Neural progenitor cell (in vitro differentiated cells): ENCODE measurements around the gene KRT79. TPM values are rescaled to one million over a fixed set of nuclear protein-coding genes. Genes with fewer than 3 reads are reported as not detected.

Experiments used
- DNase-seq: peaks from one replicate; pipeline ENCODE4 v3.0.0-alpha.2; 2016; ENCODE audit warnings: low spot score
- H2AFZ ChIP-seq: fragments of 200-600 bp; sonication (generic); replicated peaks from 2 replicates; pipeline ENCODE4 v1.6.1; 2016; ENCODE audit warnings: antibody characterized with exemption
- H3F3A ChIP-seq: fragments of 200-600 bp; sonication (generic); 2 replicates; pipeline ENCODE4 v1.6.1; 2016; ENCODE audit warnings: antibody characterized with exemption, low read depth
- H3K27ac ChIP-seq: fragments of 200-600 bp; sonication (generic); 2 replicates; pipeline ENCODE4 v1.5.1; 2016; ENCODE audit warnings: mild to moderate bottlenecking
- H3K27me3 ChIP-seq: fragments of 200-600 bp; sonication (generic); 2 replicates; pipeline ENCODE4 v1.6.1; 2016; ENCODE audit warnings: mild to moderate bottlenecking, moderate library complexity
- H3K36me3 ChIP-seq: fragments of 200-600 bp; sonication (generic); 2 replicates; pipeline ENCODE4 v1.5.1; 2016
- H3K4me1 ChIP-seq: fragments of 200-600 bp; sonication (generic); 2 replicates; pipeline ENCODE4 v1.6.1; 2016; ENCODE audit warnings: mixed run types
- H3K4me2 ChIP-seq: fragments of 200-600 bp; sonication (generic); 2 replicates; pipeline ENCODE4 v1.6.1; 2016
- H3K4me3 ChIP-seq: fragments of 200-600 bp; sonication (generic); 2 replicates; pipeline ENCODE4 v1.5.1; 2016
- H3K79me2 ChIP-seq: fragments of 200-600 bp; sonication (generic); 2 replicates; pipeline ENCODE4 v1.6.1; 2016; ENCODE audit warnings: low read depth
- H3K9ac ChIP-seq: fragments of 200-600 bp; sonication (generic); 2 replicates; pipeline ENCODE4 v1.6.1; 2016
- H3K9me3 ChIP-seq: fragments of 200-600 bp; sonication (generic); 2 replicates; pipeline ENCODE4 v1.5.1; 2016; ENCODE audit warnings: low read depth
- H4K20me1 ChIP-seq: fragments of 200-600 bp; sonication (generic); 2 replicates; pipeline ENCODE4 v1.6.1; 2016; ENCODE audit warnings: low read depth
- H3K27ac Mint-ChIP-seq: 3 replicates; pipeline ENCODE4 v1.8.0; 2021; ENCODE audit warnings: mixed read lengths
- H3K27me3 Mint-ChIP-seq: 2 replicates; pipeline ENCODE4 v1.8.0; 2022; ENCODE audit warnings: low read depth, mild to moderate bottlenecking, inconsistent platforms, moderate library complexity, mixed read lengths; ENCODE audit not compliant: insufficient read depth
- H3K36me3 Mint-ChIP-seq: 3 replicates; pipeline ENCODE4 v1.8.0; 2021; ENCODE audit warnings: mixed read lengths
- H3K4me1 Mint-ChIP-seq: 3 replicates; pipeline ENCODE4 v1.8.0; 2021; ENCODE audit warnings: mixed read lengths
- H3K4me3 Mint-ChIP-seq: 3 replicates; pipeline ENCODE4 v1.8.0; 2021; ENCODE audit warnings: mild to moderate bottlenecking, moderate library complexity, mixed read lengths
- H3K9me3 Mint-ChIP-seq: 3 replicates; pipeline ENCODE4 v1.8.0; 2020; ENCODE audit warnings: mixed read lengths
- EZH2 ChIP-seq: fragments of 200-600 bp; sonication (generic); IDR thresholded peaks from 2 replicates; pipeline ENCODE4 v1.6.1; 2017; ENCODE audit warnings: antibody characterized with exemption, mild to moderate bottlenecking, moderate library complexity
- EZH2phosphoT487 ChIP-seq: fragments of 200-600 bp; sonication (generic); IDR thresholded peaks from 2 replicates; pipeline ENCODE4 v1.6.1; 2017; ENCODE audit warnings: antibody characterized with exemption
- total RNA-seq: library from RNA; depleted of rRNA; stranded (reverse); fragments of >200 nt; gene quantifications from 2 replicates; pipeline ENCODE4 v1.2.3, GENCODE V29; 2015; ENCODE audit warnings: low replicate concordance
- TF ChIP-seq, protein P1 (sequence below): fragments of 200-600 bp; sonication (generic); IDR thresholded peaks from 2 replicates; pipeline ENCODE4 v1.5.1; 2017; ENCODE audit warnings: antibody characterized with exemption, mild to moderate bottlenecking

Gene KRT79
- total RNA-seq, 1 donor from 2014 or later: not detected

DNA sequence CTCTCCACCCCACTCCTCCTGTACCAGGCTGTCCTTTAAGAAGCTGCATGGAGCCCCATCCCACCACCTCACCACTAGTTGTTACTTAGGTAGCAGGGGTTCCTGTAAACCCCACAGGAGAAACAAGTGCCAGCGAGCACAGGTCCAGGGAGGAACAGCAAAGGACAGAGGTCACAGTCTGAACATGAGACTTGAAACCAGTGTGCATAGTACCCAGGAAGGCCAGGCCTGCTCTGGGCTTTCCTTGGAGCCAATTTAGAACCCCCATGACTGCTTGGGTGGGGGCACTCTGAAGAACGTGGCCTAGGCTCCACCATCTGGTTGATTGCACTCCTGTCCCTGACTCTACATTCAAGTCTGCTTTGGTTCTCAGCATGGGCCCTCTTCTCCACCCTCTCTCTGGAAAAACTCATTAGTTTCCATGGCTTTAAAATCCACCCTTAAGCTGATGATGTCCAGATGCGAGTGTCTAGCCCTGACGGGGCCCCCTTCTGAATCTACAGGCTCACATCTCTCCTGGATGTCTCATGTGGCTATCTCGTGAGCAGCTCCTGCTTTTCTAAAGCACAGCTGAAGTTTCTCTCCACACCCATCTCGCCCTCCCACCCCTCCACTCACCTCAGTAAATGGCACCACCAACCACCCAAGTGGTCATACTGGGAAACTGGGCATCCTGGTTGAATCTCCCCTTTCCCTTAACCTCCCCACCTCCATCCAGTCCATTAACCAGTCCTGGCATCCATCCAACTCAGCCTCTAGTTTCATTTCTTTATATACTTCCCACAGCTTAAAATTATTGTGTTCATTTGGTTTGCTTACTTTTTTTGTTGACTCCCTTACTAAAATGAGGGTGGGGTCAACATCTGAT, 46.6 kb downstream of the KRT79 start:
- no peak overlapping the region for H3K4me3 ChIP-seq
- H3K79me2 ChIP-seq: no peaks in the 10 kb centered on the region
- Mint-ChIP-seq H3K4me1 (no peaks in the 10 kb centered on the region), H3K27ac (no peak overlapping the region), H3K36me3 (no peaks in the 10 kb centered on the region), H3K27me3 (peaks cover 9% of the 10 kb centered on the region), H3K4me3 (no peak overlapping the region), H3K9me3 (no peaks in the 10 kb centered on the region)
- no peaks in the 10 kb centered on the region for H3K27me3 ChIP-seq
- H2AFZ ChIP-seq: no peak overlapping the region
- no peaks in the 10 kb centered on the region for H4K20me1 ChIP-seq
- H3K36me3 ChIP-seq: no peaks in the 10 kb centered on the region
- no peak for DNase-seq
- no peak overlapping the region for H3K27ac ChIP-seq
- no peaks in the 10 kb centered on the region for H3K4me1 ChIP-seq
- TF ChIP-seq EZH2phosphoT487 (no peak), EZH2 (no peak)
- TF ChIP-seq, protein P1, sequence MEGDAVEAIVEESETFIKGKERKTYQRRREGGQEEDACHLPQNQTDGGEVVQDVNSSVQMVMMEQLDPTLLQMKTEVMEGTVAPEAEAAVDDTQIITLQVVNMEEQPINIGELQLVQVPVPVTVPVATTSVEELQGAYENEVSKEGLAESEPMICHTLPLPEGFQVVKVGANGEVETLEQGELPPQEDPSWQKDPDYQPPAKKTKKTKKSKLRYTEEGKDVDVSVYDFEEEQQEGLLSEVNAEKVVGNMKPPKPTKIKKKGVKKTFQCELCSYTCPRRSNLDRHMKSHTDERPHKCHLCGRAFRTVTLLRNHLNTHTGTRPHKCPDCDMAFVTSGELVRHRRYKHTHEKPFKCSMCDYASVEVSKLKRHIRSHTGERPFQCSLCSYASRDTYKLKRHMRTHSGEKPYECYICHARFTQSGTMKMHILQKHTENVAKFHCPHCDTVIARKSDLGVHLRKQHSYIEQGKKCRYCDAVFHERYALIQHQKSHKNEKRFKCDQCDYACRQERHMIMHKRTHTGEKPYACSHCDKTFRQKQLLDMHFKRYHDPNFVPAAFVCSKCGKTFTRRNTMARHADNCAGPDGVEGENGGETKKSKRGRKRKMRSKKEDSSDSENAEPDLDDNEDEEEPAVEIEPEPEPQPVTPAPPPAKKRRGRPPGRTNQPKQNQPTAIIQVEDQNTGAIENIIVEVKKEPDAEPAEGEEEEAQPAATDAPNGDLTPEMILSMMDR: no peak
- no peak overlapping the region for H3K9ac ChIP-seq
- no peaks in the 10 kb centered on the region for H3K9me3 ChIP-seq
- no peak overlapping the region for H3K4me2 ChIP-seq
- H3F3A ChIP-seq: no peaks in the 10 kb centered on the region

DNA sequence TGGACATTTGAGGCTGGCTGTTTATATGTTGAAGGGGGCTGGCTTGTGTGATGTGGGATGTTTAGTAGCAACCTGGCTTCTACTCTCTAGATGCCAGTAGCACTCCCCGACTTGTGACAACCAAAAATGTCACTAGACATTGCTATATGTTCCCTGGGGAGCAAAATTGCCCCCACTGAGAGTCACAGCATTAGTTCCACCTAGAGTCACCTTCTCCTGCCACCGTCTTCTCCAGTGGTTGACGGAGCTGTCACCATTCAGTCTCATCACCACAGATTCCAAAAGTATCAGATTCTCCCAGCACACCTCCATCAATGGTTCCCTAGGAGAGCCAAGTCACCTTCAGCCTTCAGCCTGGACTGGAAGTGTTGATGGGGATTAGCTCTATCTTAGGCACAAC, 49.2 kb downstream of the KRT79 start:
- TF ChIP-seq EZH2 (no peak), EZH2phosphoT487 (no peak)
- TF ChIP-seq, protein P1: no peak
- Histone ChIP-seq H3K79me2 (no peaks in the 10 kb centered on the region), H3K9ac (no peak overlapping the region), H3K4me2 (no peak overlapping the region), H3K27ac (no peak overlapping the region), H3F3A (no peaks in the 10 kb centered on the region), H3K9me3 (no peaks in the 10 kb centered on the region), H4K20me1 (no peaks in the 10 kb centered on the region), H3K36me3 (no peaks in the 10 kb centered on the region), H2AFZ (no peak overlapping the region), H3K4me3 (no peak overlapping the region), H3K27me3 (no peaks in the 10 kb centered on the region), H3K4me1 (no peaks in the 10 kb centered on the region)
- H3K4me1 Mint-ChIP-seq: no peaks in the 10 kb centered on the region
- H3K27me3 Mint-ChIP-seq: peaks cover 7% of the 10 kb centered on the region
- no peaks in the 10 kb centered on the region for H3K36me3 Mint-ChIP-seq
- no peak overlapping the region for H3K4me3 Mint-ChIP-seq
- no peaks in the 10 kb centered on the region for H3K9me3 Mint-ChIP-seq
- no peak overlapping the region for H3K27ac Mint-ChIP-seq
- DNase-seq: no peak

DNA sequence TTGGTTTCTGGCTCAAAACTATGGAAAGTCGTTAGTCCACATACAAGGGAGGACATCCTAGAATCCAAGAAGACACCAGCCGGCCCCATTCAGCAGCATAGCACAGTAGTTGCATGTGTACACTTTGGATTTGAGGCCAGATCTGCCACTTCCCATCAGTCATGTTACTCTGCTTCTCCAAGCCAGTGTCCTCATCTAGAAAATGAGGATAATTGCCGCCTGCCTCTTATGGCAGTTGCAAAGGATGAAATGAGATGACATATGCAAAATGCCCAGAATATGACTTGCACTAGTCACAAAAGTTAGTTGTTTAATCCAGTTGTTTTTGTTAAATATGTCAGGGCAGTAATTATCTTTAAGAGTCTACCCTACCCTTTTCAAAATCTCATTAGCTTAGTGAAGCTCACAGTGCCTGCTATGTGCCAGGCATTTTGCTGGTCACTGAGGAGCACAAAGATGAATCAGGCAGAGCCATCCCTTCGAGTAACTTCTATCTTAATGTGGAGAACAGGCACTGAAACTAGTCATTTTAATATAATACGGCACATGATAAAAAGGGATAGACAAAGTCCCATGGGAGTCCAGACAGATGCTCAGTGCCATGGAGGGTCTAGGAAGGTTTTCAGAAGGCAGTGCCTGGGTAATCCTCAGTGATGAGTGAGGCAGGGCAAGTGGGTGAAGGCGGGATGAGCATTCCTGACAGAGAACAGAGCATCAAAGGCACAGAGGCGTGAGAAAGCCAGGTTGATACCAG, 50.4 kb downstream of the KRT79 start:
- Histone ChIP-seq H4K20me1 (no peaks in the 10 kb centered on the region), H3F3A (no peaks in the 10 kb centered on the region), H3K9me3 (no peaks in the 10 kb centered on the region), H3K4me3 (no peak overlapping the region), H3K79me2 (no peaks in the 10 kb centered on the region), H3K4me1 (no peaks in the 10 kb centered on the region), H3K36me3 (no peaks in the 10 kb centered on the region), H3K9ac (no peak overlapping the region), H3K27me3 (peaks cover 2% of the 10 kb centered on the region), H3K4me2 (no peak overlapping the region), H2AFZ (no peak overlapping the region), H3K27ac (no peak overlapping the region)
- Mint-ChIP-seq H3K4me3 (no peak overlapping the region), H3K4me1 (no peaks in the 10 kb centered on the region), H3K27me3 (peaks cover 2% of the 10 kb centered on the region), H3K9me3 (no peaks in the 10 kb centered on the region), H3K36me3 (no peaks in the 10 kb centered on the region), H3K27ac (no peak overlapping the region)
- no peak for DNase-seq
- no peak for TF ChIP-seq EZH2phosphoT487
- TF ChIP-seq EZH2: no peak
- TF ChIP-seq, protein P1: no peak
